GM10266 (cell line): ENCODE measurements around the gene CXCL9.

Source experiments
- DNase-seq: peaks from one replicate; pipeline ENCODE4 v3.0.0; 2012; ENCODE audit errors: extremely low spot score
- TF ChIP-seq, protein P1 (sequence below): IDR thresholded peaks from 2 replicates; pipeline ENCODE4 v1.5.1; 2012; ENCODE audit warnings: mild to moderate bottlenecking, low read depth; ENCODE audit not compliant: control insufficient read depth, insufficient read depth; ENCODE audit errors: missing control alignments

The CXCL9 gene

GRCh38 chr4:75997946-75998345 lies 9.4 kb downstream of the CXCL9 start:
- TF ChIP-seq, protein P1, sequence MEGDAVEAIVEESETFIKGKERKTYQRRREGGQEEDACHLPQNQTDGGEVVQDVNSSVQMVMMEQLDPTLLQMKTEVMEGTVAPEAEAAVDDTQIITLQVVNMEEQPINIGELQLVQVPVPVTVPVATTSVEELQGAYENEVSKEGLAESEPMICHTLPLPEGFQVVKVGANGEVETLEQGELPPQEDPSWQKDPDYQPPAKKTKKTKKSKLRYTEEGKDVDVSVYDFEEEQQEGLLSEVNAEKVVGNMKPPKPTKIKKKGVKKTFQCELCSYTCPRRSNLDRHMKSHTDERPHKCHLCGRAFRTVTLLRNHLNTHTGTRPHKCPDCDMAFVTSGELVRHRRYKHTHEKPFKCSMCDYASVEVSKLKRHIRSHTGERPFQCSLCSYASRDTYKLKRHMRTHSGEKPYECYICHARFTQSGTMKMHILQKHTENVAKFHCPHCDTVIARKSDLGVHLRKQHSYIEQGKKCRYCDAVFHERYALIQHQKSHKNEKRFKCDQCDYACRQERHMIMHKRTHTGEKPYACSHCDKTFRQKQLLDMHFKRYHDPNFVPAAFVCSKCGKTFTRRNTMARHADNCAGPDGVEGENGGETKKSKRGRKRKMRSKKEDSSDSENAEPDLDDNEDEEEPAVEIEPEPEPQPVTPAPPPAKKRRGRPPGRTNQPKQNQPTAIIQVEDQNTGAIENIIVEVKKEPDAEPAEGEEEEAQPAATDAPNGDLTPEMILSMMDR, result no peak
- DNase-seq, result no peak

DNA sequence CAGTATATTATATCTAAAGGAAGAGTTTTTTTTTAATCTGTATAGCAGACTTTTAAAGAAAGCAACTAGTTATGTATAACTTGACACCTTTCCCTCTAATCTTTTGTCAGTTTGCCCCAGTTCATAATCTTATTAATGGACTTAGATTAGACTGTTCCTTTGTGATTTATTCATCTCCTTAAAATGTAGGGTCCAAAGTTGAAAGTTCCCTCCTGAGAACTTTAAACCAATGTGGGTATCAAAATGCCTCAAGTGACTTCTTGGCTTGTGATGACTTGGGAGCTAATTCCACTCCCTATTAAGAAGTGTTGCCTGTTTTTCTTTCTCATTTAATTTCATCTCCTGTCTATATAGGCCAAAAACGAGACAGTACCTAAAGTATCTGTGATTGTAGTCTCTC lies 10.2 kb downstream of the CXCL9 start:
- DNase-seq, result no peak
- TF ChIP-seq, protein P1, result no peak

DNA sequence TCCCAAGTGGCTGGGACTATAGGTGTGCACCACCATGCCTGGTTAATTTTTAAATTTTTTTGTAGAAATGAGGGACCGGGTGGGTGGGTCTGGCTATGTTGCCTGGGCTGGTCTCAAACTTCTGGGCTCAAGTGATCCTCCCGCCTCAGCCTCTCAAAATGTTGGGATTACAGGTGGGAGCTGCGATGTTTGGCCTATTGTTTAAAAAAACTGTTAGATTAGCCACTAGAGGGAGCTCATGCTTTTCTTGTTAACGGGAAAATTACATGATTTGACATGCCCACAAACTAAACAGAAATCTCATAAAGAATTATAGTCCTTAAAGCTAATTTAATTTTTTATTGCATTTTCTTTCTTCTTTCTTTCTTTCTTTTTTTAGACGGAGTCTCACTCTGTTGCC lies 11.6 kb downstream of the CXCL9 start:
- TF ChIP-seq, protein P1, result peak; percentile 61
- peak; percentile 40 for DNase-seq

- TF ChIP-seq, protein P1, result no peak
- no peak for DNase-seq
Observed at GRCh38 chr4:75992462-75992861, 14.8 kb downstream of the CXCL9 start.

- no peak for DNase-seq
- TF ChIP-seq, protein P1, result no peak
Observed at GRCh38 chr4:75989846-75990528, 17.3 kb downstream of the CXCL9 start.

GRCh38 chr4:75985116-75985515 lies 22.2 kb downstream of the CXCL9 start:
- TF ChIP-seq, protein P1, result no peak
- DNase-seq, result no peak

DNA sequence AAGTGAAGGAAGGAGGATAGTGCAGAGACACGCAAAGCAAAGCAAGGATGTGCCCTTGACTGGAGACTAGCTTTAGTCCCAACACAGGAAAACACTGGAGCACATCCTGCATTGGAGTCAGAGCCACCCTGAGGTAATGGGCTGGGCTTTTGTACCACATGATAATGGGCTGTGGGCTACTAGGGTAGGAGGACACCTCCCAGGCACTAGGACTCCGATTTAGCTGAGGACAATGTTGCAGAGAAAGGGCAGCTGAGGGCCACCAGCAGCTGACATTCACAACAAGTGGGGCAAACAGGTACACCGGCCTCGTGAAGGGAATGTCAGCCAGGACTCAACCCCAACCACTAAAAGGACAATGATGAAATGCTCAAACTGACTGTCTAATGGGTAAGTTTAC lies 26.7 kb downstream of the CXCL9 start:
- no peak for DNase-seq

More for the DNA sequence above, 26.7 kb downstream of the CXCL9 start:
- TF ChIP-seq, protein P1, result no peak
